ENCODE measurements around the gene KIRREL2. TPM values are rescaled to one million over a fixed set of nuclear protein-coding genes. Genes with fewer than 3 reads are reported as not detected.

The KIRREL2 gene
- total RNA-seq, 2 experiments from 2014 or later = 0.93 to 0.98 TPM

DNA sequence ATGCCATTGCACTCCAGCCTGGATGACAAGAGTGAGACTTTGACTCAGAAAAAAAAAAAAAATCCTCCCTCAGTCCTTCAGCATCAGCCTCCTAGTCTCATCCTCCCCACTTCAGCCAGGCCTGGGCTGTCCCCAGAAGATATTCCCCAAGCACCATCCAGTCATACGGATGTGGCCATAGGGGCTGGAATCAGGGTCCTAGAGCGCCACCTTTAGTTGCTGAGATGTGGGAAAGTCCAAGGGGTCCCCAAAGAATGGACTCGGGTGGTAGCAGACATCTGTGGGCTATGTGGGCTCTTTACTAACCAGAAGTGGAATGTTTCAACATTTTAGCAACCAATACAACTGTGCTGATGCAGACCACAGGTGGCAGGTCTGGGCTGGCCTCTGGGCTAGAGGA is 54.5 kb downstream of the KIRREL2 start:
- ChIA-PET POLR2A (no interaction called here), CTCF (interaction anchor here (0.7 to 1.3 kb wide), 2 partner anchors 17 to 20 kb away, joined by 3 to 6 read pairs; no protein-coding TSS in a partner anchor)
- H3K4me3 Mint-ChIP-seq = no peak overlapping the region
- H3K36me3 Mint-ChIP-seq (ENCODE audit: low read depth) = no peaks in the 10 kb centered on the region
- no peak overlapping the region for H3K27ac Mint-ChIP-seq
- no peaks in the 10 kb centered on the region for H3K9me3 Mint-ChIP-seq (ENCODE audit: low read depth)
- no peak for ATAC-seq
- no peaks in the 10 kb centered on the region for H3K27me3 Mint-ChIP-seq
- H3K4me1 Mint-ChIP-seq = peaks cover 27% of the 10 kb centered on the region
- intact Hi-C loops (cut with DNase I, micrococcal nuclease) = no loop called here
- DNase-seq = no peak

DNA sequence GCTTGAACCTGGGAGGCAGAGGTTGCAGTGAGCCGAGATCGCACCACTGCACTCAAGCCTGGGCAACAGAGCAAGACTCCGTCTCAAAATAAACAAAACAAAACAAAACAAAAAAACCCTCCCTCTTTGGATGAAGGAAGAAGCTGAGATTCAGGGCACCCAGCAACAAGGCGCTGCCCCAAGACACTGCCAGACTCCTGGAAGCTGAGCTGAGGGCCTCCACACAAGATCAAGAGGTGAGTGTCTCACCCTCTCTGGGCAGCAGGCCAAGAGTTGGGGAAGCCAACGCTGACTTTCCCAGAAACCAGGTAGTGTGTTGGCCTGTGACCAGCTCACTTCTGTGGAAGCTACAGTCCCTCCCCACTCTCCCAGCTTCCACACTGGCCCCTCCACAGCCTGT is 55.1 kb downstream of the KIRREL2 start:
- Mint-ChIP-seq H3K4me3 (no peak overlapping the region), H3K4me1 (peaks cover 27% of the 10 kb centered on the region), H3K27me3 (no peaks in the 10 kb centered on the region), H3K9me3 (ENCODE audit: low read depth) (no peaks in the 10 kb centered on the region), H3K36me3 (ENCODE audit: low read depth) (no peaks in the 10 kb centered on the region), H3K27ac (no peak overlapping the region)
- intact Hi-C loops (cut with DNase I, micrococcal nuclease) = no loop called here
- ChIA-PET CTCF (interaction anchor here (0.6 to 1.3 kb wide), 2 partner anchors 19 to 20 kb away, joined by 3 to 6 read pairs; no protein-coding TSS in a partner anchor), POLR2A (interaction anchor here (0.6 to 0.7 kb wide), 2 partner anchors 102 to 212 kb away, joined by 3 to 5 read pairs; partner anchors contain the start of gene ALKBH6)
- peak; percentile 60 for DNase-seq
- peak; percentile 54 for ATAC-seq

DNA sequence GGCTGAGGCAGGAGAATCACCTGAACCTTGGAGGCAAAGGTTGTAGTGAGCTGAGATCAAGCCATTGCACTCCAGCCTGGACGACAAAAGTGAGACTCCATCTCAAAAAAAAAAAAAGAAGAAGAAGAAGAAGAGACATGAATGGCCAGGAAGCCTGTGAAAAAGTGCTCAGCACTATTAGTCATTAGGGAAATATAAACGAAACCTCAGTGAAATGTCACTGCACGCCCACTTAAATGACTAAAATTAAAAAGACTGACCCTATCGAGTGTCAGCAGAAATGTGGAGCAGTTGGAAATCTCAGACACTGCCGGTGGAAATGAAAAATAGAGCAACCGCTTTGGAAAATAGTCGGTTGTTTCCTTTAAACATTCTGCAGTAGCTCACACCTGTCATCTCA is 56.9 kb downstream of the KIRREL2 start:
- ChIA-PET CTCF (no interaction called here), POLR2A (no interaction called here)
- no peak overlapping the region for H3K4me3 Mint-ChIP-seq

DNA sequence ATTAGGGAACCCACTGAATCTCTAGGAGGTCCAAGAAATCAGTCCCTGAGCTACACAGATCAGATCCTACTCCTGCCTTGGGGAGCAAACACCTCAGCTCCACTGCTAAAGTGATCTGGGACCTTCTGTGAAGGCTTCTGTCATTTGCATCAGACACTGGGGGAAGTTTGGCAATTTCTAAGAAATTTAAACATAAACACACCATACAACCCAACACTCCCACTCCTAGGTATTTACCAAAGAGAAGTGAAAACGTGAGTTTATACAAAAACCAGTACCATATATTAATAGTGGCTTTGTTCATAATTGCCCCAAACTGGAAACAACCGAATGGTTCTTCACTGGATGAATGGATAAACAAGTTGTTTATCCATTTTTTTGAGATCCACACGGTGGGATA is 58.7 kb downstream of the KIRREL2 start:
- H3K27me3 Mint-ChIP-seq = no peaks in the 10 kb centered on the region
- no peak overlapping the region for H3K27ac Mint-ChIP-seq
- no peak for DNase-seq
- ATAC-seq = peak; percentile 36
- ChIA-PET CTCF (interaction anchor here (1.3 kb wide), 1 partner anchor 14 kb away, joined by 3 read pairs; no protein-coding TSS in a partner anchor), POLR2A (no interaction called here)
- no peak overlapping the region for H3K4me3 Mint-ChIP-seq
- peaks cover 17% of the 10 kb centered on the region for H3K4me1 Mint-ChIP-seq
- H3K36me3 Mint-ChIP-seq (ENCODE audit: low read depth) = no peaks in the 10 kb centered on the region
- no peaks in the 10 kb centered on the region for H3K9me3 Mint-ChIP-seq (ENCODE audit: low read depth)
- intact Hi-C loops (cut with DNase I, micrococcal nuclease) = no loop called here

More for the DNA sequence above, 56.9 kb downstream of the KIRREL2 start:
- no peaks in the 10 kb centered on the region for H3K9me3 Mint-ChIP-seq (ENCODE audit: low read depth)
- H3K4me1 Mint-ChIP-seq = peaks cover 27% of the 10 kb centered on the region
- no peak for DNase-seq
- H3K27ac Mint-ChIP-seq = no peak overlapping the region
- ATAC-seq = no peak
- intact Hi-C loops (cut with DNase I, micrococcal nuclease) = no loop called here
- H3K27me3 Mint-ChIP-seq = no peaks in the 10 kb centered on the region
- H3K36me3 Mint-ChIP-seq (ENCODE audit: low read depth) = no peaks in the 10 kb centered on the region

Other genes with a start within 250 kb of the KIRREL2 start
- gene HAUS5, start 244.2 kb upstream of the KIRREL2 start, total RNA-seq = 10 to 100 TPM; 39.7 to 41.0 TPM
- gene RBM42, start 227.9 kb upstream of the KIRREL2 start, total RNA-seq = 10 to 100 TPM; 87.5 to 94.4 TPM
- 1 to 10 TPM in 1 of 2 experiments, under 1 TPM in 1; 0.37 to 1.1 TPM for gene ETV2, start 215.2 kb upstream of the KIRREL2 start, total RNA-seq
- 100 to 1,000 TPM; 385 to 437 TPM for gene COX6B1, start 208.6 kb upstream of the KIRREL2 start, total RNA-seq
- 1 to 10 TPM; 1.2 to 1.8 TPM for gene UPK1A, start 190.4 kb upstream of the KIRREL2 start, total RNA-seq
- gene ZBTB32, start 152.4 kb upstream of the KIRREL2 start, total RNA-seq = 100 to 1,000 TPM; 232 to 265 TPM
- gene KMT2B, start 138.9 kb upstream of the KIRREL2 start, total RNA-seq = 10 to 100 TPM; 48.6 to 49.4 TPM
- 10 to 100 TPM; 71.4 to 80.2 TPM for gene IGFLR1, start 114.5 kb upstream of the KIRREL2 start, total RNA-seq
- 10 to 100 TPM; 31.6 to 37.5 TPM for gene U2AF1L4, start 111.5 kb upstream of the KIRREL2 start, total RNA-seq
- gene PSENEN, start 111.3 kb upstream of the KIRREL2 start, total RNA-seq = 10 to 100 TPM; 36.0 to 37.9 TPM
- gene LIN37, start 108.3 kb upstream of the KIRREL2 start, total RNA-seq = 10 to 100 TPM in 1 of 2 experiments, 1 to 10 TPM in 1; 8.4 to 12.7 TPM
- under 1 TPM; 0.53 to 0.93 TPM for gene HSPB6, start 99.9 kb upstream of the KIRREL2 start, total RNA-seq
- gene PROSER3, start 98.7 kb upstream of the KIRREL2 start, total RNA-seq = 10 to 100 TPM; 39.8 to 62.8 TPM
- gene ARHGAP33, start 81.3 kb upstream of the KIRREL2 start, total RNA-seq = 10 to 100 TPM; 27.8 to 35.2 TPM
- gene PRODH2, start 44.1 kb upstream of the KIRREL2 start, total RNA-seq = not detected
- gene NPHS1, start 4.4 kb upstream of the KIRREL2 start, total RNA-seq = not detected
- gene APLP1, start 11.7 kb downstream of the KIRREL2 start, total RNA-seq = 1 to 10 TPM; 2.3 to 3.0 TPM
- 10 to 100 TPM; 60.1 TPM for gene NFKBID, start 43.6 kb downstream of the KIRREL2 start, total RNA-seq
- gene HCST, start 45.6 kb downstream of the KIRREL2 start, total RNA-seq = 10 to 100 TPM; 27.0 to 32.7 TPM
- gene TYROBP, start 51.4 kb downstream of the KIRREL2 start, total RNA-seq = not detected
- gene LRFN3, start 79.5 kb downstream of the KIRREL2 start, total RNA-seq = 1 to 10 TPM; 7.8 to 8.3 TPM
- 10 to 100 TPM; 16.0 to 19.2 TPM for gene SDHAF1, start 138.3 kb downstream of the KIRREL2 start, total RNA-seq
- 1 to 10 TPM; 1.6 to 1.7 TPM for gene SYNE4, start 151.9 kb downstream of the KIRREL2 start, total RNA-seq
- gene ALKBH6, start 157.3 kb downstream of the KIRREL2 start, total RNA-seq = 10 to 100 TPM; 40.6 to 42.2 TPM
- gene CLIP3, start 176.0 kb downstream of the KIRREL2 start, total RNA-seq = under 1 TPM; 0.16 to 0.42 TPM
- gene THAP8, start 197.4 kb downstream of the KIRREL2 start, total RNA-seq = 1 to 10 TPM; 3.1 to 3.4 TPM
- gene WDR62, start 198.0 kb downstream of the KIRREL2 start, total RNA-seq = 10 to 100 TPM; 13.6 to 14.3 TPM